ENCODE results near the gene KRT5. TPM values are rescaled to one million over a fixed set of nuclear protein-coding genes. Genes with fewer than 3 reads are reported as not detected.

The KRT5 gene
- polyA plus RNA-seq, 1 of the 3 experiments (the other 2 are of a cell fraction) = not detected

DNA sequence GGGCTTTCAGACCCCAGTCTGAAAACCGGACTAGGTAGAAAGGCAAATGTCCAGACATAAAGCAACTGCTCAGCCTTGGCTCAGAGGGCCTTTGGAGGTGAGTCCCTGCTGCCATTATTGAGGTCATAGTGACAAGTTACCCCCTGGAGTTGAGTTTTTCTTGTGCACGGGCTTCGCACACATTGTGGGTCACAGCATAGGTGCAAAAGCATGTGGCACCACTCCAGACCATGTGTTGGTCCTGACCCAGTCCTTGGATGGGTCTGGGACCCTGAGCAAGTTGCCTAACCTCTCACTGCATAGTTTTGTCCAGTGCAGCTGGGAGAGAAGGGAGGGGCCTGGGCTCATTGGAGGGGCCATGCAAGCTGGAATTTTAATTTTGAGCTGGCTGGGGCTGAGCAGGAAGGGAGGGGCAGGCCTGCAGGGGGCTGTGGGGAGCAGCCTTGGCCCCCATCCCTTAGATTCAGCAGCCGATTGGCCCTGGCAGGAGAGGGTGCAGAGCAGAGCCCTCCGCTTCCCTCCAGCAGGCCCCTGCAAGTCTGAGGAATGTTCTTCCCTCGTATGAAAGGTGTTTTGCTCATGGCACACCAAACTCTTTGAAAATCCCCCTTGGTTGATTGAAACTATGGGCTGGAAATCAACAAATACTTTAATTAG is 4.2 kb upstream of the KRT5 start:
- H3K27me3 ChIP-seq (ENCODE audit: insufficient read depth) = peaks cover 42% of the 10 kb centered on the region; the same call in 1 of the 2 replicates
- no peak for TF ChIP-seq NFIC (IDR thresholded peaks at IDR 0.05; ENCODE audit: borderline replicate concordance)
- TF ChIP-seq FOSL2 (IDR thresholded peaks at IDR 0.05; ENCODE audit: borderline replicate concordance, low read depth) = no peak
- no peak for TF ChIP-seq EZH2phosphoT487 (IDR thresholded peaks at IDR 0.05; ENCODE audit: borderline replicate concordance, low read depth)
- TF ChIP-seq, protein P1, sequence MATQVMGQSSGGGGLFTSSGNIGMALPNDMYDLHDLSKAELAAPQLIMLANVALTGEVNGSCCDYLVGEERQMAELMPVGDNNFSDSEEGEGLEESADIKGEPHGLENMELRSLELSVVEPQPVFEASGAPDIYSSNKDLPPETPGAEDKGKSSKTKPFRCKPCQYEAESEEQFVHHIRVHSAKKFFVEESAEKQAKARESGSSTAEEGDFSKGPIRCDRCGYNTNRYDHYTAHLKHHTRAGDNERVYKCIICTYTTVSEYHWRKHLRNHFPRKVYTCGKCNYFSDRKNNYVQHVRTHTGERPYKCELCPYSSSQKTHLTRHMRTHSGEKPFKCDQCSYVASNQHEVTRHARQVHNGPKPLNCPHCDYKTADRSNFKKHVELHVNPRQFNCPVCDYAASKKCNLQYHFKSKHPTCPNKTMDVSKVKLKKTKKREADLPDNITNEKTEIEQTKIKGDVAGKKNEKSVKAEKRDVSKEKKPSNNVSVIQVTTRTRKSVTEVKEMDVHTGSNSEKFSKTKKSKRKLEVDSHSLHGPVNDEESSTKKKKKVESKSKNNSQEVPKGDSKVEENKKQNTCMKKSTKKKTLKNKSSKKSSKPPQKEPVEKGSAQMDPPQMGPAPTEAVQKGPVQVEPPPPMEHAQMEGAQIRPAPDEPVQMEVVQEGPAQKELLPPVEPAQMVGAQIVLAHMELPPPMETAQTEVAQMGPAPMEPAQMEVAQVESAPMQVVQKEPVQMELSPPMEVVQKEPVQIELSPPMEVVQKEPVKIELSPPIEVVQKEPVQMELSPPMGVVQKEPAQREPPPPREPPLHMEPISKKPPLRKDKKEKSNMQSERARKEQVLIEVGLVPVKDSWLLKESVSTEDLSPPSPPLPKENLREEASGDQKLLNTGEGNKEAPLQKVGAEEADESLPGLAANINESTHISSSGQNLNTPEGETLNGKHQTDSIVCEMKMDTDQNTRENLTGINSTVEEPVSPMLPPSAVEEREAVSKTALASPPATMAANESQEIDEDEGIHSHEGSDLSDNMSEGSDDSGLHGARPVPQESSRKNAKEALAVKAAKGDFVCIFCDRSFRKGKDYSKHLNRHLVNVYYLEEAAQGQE (IDR thresholded peaks at IDR 0.05; ENCODE audit: low read depth, low read length) = no peak
- no peak for TF ChIP-seq MXI1 (IDR thresholded peaks at IDR 0.05; ENCODE audit: low read depth, low read length)
- TF ChIP-seq RAD21 (IDR thresholded peaks at IDR 0.05; ENCODE audit: low read length) = no peak
- no peak for TF ChIP-seq CTCF (IDR thresholded peaks at IDR 0.05)
- TF ChIP-seq, protein P2, sequence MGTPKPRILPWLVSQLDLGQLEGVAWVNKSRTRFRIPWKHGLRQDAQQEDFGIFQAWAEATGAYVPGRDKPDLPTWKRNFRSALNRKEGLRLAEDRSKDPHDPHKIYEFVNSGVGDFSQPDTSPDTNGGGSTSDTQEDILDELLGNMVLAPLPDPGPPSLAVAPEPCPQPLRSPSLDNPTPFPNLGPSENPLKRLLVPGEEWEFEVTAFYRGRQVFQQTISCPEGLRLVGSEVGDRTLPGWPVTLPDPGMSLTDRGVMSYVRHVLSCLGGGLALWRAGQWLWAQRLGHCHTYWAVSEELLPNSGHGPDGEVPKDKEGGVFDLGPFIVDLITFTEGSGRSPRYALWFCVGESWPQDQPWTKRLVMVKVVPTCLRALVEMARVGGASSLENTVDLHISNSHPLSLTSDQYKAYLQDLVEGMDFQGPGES (IDR thresholded peaks at IDR 0.05; ENCODE audit: low read depth, low read length) = no peak
- no peak for TF ChIP-seq TAF1 (IDR thresholded peaks at IDR 0.05; ENCODE audit: borderline replicate concordance, low read depth, low read length)
- TF ChIP-seq, protein P3, sequence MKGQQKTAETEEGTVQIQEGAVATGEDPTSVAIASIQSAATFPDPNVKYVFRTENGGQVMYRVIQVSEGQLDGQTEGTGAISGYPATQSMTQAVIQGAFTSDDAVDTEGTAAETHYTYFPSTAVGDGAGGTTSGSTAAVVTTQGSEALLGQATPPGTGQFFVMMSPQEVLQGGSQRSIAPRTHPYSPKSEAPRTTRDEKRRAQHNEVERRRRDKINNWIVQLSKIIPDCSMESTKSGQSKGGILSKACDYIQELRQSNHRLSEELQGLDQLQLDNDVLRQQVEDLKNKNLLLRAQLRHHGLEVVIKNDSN (IDR thresholded peaks at IDR 0.05; ENCODE audit: borderline replicate concordance, low read depth) = no peak
- no peak for TF ChIP-seq POLR2AphosphoS5 (IDR thresholded peaks at IDR 0.05; ENCODE audit: low read depth, low read length)
- TF ChIP-seq JUND (IDR thresholded peaks at IDR 0.05) = no peak
- no peak for TF ChIP-seq TCF12 (IDR thresholded peaks at IDR 0.05)
- TF ChIP-seq USF2 (IDR thresholded peaks at IDR 0.05; ENCODE audit: borderline replicate concordance, low read depth, low read length) = no peak
- no peak for TF ChIP-seq EP300 (IDR thresholded peaks at IDR 0.05; ENCODE audit: borderline replicate concordance in 1 of 2, low read depth in 1 of 2, low read length in 1 of 2)
- no peak for TF ChIP-seq RCOR1 (IDR thresholded peaks at IDR 0.05; ENCODE audit: low read length)
- TF ChIP-seq GATA2 (CRISPR knock-in tag; IDR thresholded peaks at IDR 0.05) = no peak
- TF ChIP-seq ELF1 (IDR thresholded peaks at IDR 0.05) = no peak
- no peak for TF ChIP-seq RXRA (IDR thresholded peaks at IDR 0.05; ENCODE audit: borderline replicate concordance, low read depth)
- TF ChIP-seq CHD2 (IDR thresholded peaks at IDR 0.05; ENCODE audit: low read length, partially characterized antibody) = no peak
- H3K9ac ChIP-seq = no peak overlapping the region
- H3F3A ChIP-seq (replicated peaks; ENCODE audit: insufficient read depth) = no peaks in the 10 kb centered on the region
- H3K4me1 ChIP-seq (ENCODE audit: control insufficient read depth in 1 of 2, insufficient read depth in 2 of 2, low read depth in 1 of 2, low read length in 1 of 2) = no peaks in the 10 kb centered on the region
- H2AFZ ChIP-seq (ENCODE audit: low read depth) = no peak overlapping the region
- H3K9me2 ChIP-seq = no peaks in the 10 kb centered on the region
- CTCF ChIA-PET = interaction anchor here (1.1 kb wide), 2 partner anchors 11 to 24 kb away, joined by 3 read pairs; no protein-coding TSS in a partner anchor
- H3K27ac ChIP-seq (ENCODE audit: low read depth in 2 of 2, low read length in 1 of 2) = no peak overlapping the region
- no peaks in the 10 kb centered on the region for H4K20me1 ChIP-seq (ENCODE audit: insufficient read depth)
- H3K4me3 ChIP-seq (ENCODE audit: low read depth in 2 of 2, low read length in 1 of 2) = no peak overlapping the region
- H3K9me3 ChIP-seq = no peaks in the 10 kb centered on the region
- DNase-seq = no peak
- POLR2A ChIA-PET = no interaction called here
- 22% methylated on average over 6 of the region's 6 CpGs for WGBS (ENCODE audit: low lambda C conversion rate)
- no peak overlapping the region for H3K4me2 ChIP-seq
- H3K36me3 ChIP-seq (replicated peaks in 1 of 2; ENCODE audit: control insufficient read depth in 1 of 2, insufficient read depth in 2 of 2, low read length in 1 of 2) = no peaks in the 10 kb centered on the region
- H3K79me2 ChIP-seq (ENCODE audit: insufficient read depth) = no peaks in the 10 kb centered on the region

All from SK-N-SH (cell line).